ENCODE measurements around the gene STPG1.

STPG1 gene

DNA sequence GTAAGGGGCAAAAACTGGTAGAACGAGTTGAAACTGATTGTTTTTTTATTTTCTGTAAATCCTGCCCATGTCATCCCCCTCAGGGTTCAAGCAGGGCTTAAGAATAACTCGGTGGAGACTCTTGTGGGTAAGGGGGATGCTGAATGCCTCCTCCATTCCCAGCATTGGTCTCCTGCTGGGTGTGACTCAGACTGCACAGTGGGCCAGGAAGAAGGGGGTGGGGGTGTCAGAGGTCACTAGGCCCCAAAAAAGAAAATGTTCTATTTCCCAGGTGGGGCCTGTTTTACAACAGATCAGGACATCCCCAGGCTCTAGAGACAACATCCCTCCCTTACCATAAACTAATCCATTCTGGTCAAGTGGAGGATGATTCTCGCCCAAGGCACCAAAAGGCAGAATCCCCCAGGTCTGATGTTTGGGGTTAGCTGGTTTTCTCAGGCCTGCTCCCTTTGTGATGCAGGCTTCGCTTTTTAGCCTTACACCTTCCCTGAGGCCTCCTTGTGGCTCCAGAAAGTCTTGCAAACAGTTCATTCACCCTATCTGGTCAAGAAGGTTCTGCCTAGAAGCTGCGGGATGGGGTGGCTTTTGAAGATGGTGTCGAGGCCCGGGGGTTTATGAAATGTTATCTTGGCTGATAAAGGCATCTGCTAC, 105.1 kb downstream of the STPG1 start:
- TF ChIP-seq, protein P1, sequence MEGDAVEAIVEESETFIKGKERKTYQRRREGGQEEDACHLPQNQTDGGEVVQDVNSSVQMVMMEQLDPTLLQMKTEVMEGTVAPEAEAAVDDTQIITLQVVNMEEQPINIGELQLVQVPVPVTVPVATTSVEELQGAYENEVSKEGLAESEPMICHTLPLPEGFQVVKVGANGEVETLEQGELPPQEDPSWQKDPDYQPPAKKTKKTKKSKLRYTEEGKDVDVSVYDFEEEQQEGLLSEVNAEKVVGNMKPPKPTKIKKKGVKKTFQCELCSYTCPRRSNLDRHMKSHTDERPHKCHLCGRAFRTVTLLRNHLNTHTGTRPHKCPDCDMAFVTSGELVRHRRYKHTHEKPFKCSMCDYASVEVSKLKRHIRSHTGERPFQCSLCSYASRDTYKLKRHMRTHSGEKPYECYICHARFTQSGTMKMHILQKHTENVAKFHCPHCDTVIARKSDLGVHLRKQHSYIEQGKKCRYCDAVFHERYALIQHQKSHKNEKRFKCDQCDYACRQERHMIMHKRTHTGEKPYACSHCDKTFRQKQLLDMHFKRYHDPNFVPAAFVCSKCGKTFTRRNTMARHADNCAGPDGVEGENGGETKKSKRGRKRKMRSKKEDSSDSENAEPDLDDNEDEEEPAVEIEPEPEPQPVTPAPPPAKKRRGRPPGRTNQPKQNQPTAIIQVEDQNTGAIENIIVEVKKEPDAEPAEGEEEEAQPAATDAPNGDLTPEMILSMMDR (IDR thresholded peaks at IDR 0.05): no peak
- DNase-seq: no peak
- H3K4me3 ChIP-seq: no peak overlapping the region
- H3K4me1 ChIP-seq: no peaks in the 10 kb centered on the region
- H3K36me3 ChIP-seq: no peaks in the 10 kb centered on the region
- no peak overlapping the region for H3K27ac ChIP-seq
- intact Hi-C loops (cut with DNase I; ENCODE audit: low total_unique reads): no loop called here
- H3K9me3 ChIP-seq: no peaks in the 10 kb centered on the region
- H3K27me3 ChIP-seq: peaks cover 0 to 21% of the 10 kb centered on the region in 2 donors

All from tibial artery (tissue), 4 donors.